Gastrocnemius medialis (tissue), 4 donors: Measurements from ENCODE around the gene IDNK.

ENCODE experiments used
- POLR2A ChIP-seq, 2 donors: fragments of 450-650 bp; IDR thresholded peaks; one replicate each; pipeline ENCODE4 v1.6.1; 2017; ENCODE audit warnings: antibody characterized with exemption in 2 of 2, mild to moderate bottlenecking in 2 of 2, moderate library complexity in 2 of 2
- TF ChIP-seq, protein P1 (sequence below), 5 experiments: fragments of 450-650 bp in 3 of 5; fragments of 200-600 bp in 2 of 5; sonication (generic) in 2 of 5; IDR thresholded peaks in 4 of 5; conservative IDR thresholded peaks in 1 of 5; 1 replicate in 4 of 5; 2 replicates in 1 of 5; pipeline ENCODE4 v1.5.1; 2016 to 2019; ENCODE audit warnings: antibody characterized with exemption in 5 of 5, mild to moderate bottlenecking in 3 of 5, moderate library complexity in 3 of 5

DNA sequence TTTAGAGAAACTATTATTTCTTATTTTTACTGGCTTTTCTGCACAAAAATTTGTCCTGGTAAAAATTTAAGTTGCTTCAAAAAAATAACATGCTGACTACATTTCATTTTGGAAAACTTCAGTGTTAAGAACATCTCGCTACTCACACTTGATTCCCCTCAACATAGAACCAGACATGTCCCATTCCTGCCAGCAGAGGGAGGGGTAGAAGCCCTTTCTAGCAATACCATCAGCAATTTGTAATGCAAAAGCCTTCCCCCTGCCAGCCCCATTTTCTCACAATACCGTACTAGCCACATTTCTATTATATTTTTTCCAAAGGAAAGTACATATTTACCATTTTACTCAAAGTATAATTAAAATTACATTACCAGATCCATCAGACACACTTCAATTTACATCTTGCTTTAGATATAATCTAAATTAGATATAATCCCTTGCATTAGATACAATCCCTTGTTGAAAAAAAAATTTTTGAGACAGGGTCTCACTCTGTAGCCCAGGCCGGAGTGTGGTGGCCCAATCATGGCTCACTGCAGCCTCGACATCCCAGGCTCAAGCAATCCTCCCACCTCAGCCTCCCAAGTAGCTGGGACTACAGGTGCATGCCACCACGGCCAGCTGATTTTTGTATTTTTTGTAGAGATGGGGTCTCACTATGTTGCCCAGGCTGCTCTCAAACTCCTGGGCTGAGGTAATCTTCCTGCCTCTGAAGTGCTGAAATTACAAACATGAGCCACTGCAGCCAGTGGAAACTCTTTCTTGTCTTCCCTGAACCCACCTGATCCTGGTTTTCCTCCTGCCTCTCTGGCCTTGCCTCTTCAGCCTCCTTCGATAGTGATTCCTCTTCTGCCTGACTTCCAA lies 39.6 kb upstream of the IDNK start:
- TF ChIP-seq POLR2A (IDR thresholded peaks at IDR 0.05): no peak
- TF ChIP-seq, protein P1, sequence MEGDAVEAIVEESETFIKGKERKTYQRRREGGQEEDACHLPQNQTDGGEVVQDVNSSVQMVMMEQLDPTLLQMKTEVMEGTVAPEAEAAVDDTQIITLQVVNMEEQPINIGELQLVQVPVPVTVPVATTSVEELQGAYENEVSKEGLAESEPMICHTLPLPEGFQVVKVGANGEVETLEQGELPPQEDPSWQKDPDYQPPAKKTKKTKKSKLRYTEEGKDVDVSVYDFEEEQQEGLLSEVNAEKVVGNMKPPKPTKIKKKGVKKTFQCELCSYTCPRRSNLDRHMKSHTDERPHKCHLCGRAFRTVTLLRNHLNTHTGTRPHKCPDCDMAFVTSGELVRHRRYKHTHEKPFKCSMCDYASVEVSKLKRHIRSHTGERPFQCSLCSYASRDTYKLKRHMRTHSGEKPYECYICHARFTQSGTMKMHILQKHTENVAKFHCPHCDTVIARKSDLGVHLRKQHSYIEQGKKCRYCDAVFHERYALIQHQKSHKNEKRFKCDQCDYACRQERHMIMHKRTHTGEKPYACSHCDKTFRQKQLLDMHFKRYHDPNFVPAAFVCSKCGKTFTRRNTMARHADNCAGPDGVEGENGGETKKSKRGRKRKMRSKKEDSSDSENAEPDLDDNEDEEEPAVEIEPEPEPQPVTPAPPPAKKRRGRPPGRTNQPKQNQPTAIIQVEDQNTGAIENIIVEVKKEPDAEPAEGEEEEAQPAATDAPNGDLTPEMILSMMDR (IDR thresholded peaks at IDR 0.05 in 4 of 5, conservative IDR thresholded peaks at IDR 0.05 in 1 of 5): peak; percentile 40 to 62 (median 52)
